ENCODE data around the gene KCNH3.

Gene KCNH3

GRCh38 chr12:49546481-49546880, 7.7 kb downstream of the KCNH3 start:
- TF ChIP-seq, protein P1, sequence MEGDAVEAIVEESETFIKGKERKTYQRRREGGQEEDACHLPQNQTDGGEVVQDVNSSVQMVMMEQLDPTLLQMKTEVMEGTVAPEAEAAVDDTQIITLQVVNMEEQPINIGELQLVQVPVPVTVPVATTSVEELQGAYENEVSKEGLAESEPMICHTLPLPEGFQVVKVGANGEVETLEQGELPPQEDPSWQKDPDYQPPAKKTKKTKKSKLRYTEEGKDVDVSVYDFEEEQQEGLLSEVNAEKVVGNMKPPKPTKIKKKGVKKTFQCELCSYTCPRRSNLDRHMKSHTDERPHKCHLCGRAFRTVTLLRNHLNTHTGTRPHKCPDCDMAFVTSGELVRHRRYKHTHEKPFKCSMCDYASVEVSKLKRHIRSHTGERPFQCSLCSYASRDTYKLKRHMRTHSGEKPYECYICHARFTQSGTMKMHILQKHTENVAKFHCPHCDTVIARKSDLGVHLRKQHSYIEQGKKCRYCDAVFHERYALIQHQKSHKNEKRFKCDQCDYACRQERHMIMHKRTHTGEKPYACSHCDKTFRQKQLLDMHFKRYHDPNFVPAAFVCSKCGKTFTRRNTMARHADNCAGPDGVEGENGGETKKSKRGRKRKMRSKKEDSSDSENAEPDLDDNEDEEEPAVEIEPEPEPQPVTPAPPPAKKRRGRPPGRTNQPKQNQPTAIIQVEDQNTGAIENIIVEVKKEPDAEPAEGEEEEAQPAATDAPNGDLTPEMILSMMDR (IDR thresholded peaks at IDR 0.05; ENCODE audit: low read depth, low read length, missing control alignments) = no peak
- DNase-seq (ENCODE audit: low read depth) = no peak

GRCh38 chr12:49547090-49547690, 8.4 kb downstream of the KCNH3 start:
- TF ChIP-seq, protein P1 (IDR thresholded peaks at IDR 0.05; ENCODE audit: low read depth, low read length, missing control alignments) = no peak
- no peak overlapping the region for H3K4me3 ChIP-seq (ENCODE audit: low read depth, low read length)

More at GRCh38 chr12:49546481-49546880, 7.7 kb downstream of the KCNH3 start:
- H3K4me3 ChIP-seq (ENCODE audit: low read depth, low read length) = no peak overlapping the region

GRCh38 chr12:49548481-49548821, 9.6 kb downstream of the KCNH3 start:
- H3K4me3 ChIP-seq (ENCODE audit: low read depth, low read length) = peak overlapping the region; percentile 38; the same call in 1 of the 2 replicates
- DNase-seq (ENCODE audit: low read depth) = no peak
- TF ChIP-seq, protein P1 (IDR thresholded peaks at IDR 0.05; ENCODE audit: low read depth, low read length, missing control alignments) = no peak

More at GRCh38 chr12:49547090-49547690, 8.4 kb downstream of the KCNH3 start:
- no peak for DNase-seq (ENCODE audit: low read depth)

DNA sequence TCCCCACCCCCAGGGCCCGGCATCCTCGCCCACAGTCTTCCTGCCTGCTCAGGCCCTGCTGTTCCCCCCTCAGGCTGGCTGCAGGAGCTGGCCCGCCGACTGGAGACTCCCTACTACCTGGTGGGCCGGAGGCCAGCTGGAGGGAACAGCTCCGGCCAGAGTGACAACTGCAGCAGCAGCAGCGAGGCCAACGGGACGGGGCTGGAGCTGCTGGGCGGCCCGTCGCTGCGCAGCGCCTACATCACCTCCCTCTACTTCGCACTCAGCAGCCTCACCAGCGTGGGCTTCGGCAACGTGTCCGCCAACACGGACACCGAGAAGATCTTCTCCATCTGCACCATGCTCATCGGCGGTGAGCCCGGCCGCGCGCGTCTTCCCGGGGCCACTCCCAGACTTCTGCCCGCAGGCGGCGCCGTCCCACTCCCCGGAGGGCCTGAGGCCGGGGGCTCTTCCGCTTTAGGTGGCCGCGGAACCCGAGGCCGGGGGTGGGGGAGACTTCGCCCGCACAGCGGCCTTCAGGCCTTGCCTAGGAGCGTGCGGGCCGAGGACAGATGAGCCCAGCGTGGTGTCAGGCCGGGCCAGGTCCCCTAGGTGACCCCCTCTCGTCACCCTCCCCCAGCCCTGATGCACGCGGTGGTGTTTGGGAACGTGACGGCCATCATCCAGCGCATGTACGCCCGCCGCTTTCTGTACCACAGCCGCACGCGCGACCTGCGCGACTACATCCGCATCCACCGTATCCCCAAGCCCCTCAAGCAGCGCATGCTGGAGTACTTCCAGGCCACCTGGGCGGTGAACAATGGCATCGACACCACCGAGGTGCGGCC, 10.2 kb downstream of the KCNH3 start:
- peak overlapping the region; percentile 38 for H3K4me3 ChIP-seq (ENCODE audit: low read depth, low read length)
- TF ChIP-seq, protein P1 (IDR thresholded peaks at IDR 0.05; ENCODE audit: low read depth, low read length, missing control alignments) = peak; percentile 32
- DNase-seq (ENCODE audit: low read depth) = no peak

DNA sequence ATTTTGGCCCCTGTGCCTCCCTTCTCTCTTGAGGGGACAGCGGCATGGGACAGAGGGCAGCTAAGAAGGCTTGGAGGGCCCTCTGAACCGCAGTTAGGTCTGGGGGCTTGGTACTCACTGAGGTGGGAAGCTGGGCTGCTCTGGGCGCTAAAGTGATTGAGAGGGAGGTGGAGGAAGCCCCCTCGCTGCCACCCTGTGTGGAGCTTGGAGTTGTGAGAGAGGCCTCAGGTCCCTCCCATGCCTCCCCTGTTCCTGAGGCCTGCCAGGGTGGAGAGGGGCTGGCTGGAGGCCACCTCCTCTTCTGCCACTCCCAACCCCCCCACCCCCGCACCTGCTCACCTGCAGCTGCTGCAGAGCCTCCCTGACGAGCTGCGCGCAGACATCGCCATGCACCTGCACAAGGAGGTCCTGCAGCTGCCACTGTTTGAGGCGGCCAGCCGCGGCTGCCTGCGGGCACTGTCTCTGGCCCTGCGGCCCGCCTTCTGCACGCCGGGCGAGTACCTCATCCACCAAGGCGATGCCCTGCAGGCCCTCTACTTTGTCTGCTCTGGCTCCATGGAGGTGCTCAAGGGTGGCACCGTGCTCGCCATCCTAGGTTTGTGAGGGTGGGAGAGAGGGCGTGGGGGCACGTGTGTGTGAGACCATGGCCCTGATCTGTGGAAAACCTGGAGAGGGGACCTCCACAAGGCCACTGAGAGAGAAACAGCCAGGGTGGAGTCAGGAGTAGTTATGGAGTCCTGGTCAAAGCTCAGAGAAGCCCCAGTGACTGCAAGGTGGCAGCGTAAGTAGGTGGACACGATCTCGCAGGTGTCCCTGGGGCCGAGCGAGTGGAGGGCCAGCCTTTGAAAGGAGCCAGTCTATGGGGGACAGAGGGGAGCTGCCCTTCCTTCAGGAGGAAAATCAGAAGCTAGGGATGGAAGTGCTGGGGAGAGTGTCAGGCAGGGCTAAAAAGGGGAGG, 11.2 kb downstream of the KCNH3 start:
- no peak overlapping the region; the same call in 1 of the 2 replicates for H3K4me3 ChIP-seq (ENCODE audit: low read depth, low read length)
- DNase-seq (ENCODE audit: low read depth) = no peak
- TF ChIP-seq, protein P1 (IDR thresholded peaks at IDR 0.05; ENCODE audit: low read depth, low read length, missing control alignments) = no peak

DNA sequence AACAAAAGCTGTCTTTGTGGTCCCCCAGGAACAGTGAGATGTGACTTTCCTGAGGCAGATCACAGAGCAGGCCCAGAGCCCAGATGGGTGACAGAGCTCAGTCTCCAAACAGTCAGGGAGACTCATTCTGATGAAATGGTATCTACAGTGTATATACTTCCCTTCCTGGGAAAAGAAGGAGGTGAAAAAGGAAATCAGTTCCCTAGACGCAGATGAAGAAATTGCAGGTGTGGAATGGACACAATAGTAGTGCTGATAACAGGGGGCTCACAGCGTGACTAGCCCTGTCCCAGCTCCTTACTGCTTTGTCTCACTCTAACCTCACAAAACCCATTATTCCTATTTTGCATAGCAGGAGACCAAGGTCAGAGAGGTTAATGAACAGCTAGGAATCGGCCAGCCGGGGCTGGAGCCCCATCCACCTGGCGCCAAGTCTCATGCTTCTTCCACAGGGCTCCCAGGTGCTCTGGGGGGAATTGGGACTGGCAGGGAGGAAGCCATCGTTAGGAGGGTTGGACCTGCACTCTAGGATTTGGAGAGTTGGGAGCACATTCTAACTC, 11.9 kb downstream of the KCNH3 start:
- TF ChIP-seq, protein P1 (IDR thresholded peaks at IDR 0.05; ENCODE audit: low read depth, low read length, missing control alignments) = no peak
- no peak overlapping the region for H3K4me3 ChIP-seq (ENCODE audit: low read depth, low read length)
- DNase-seq (ENCODE audit: low read depth) = no peak

Data from GM12864 (cell line).